Activated T-helper 17 cell treated with anti-CD3 and anti-CD28 coated beads, Interleukin-2, amount 50 U/mL, for 72 hours (primary cell): ENCODE measurements around the gene VAC14. TPM values are rescaled to one million over a fixed set of nuclear protein-coding genes. Genes with fewer than 3 reads are reported as not detected.
A peak's percentile ranks its signal among the peaks of the same experiment; 100 is the strongest.
"Not testable (repeated sequence)": the region's sequence is repeated elsewhere in the genome, so short reads cannot be mapped to it uniquely, and the experiment has no call there.

ENCODE experiments used
- ATAC-seq: fragments of 150-1000 bp; cut with Tn5 transposase; replicated peaks from 2 replicates; pipeline ENCODE4 v1.10.0; 2021; ENCODE audit warnings: mild to moderate bottlenecking, moderate library complexity
- H3K27ac Mint-ChIP-seq: one replicate; pipeline ENCODE4 v1.8.0; 2022; ENCODE audit warnings: mixed read lengths
- H3K27me3 Mint-ChIP-seq: one replicate; pipeline ENCODE4 v1.8.0; 2022; ENCODE audit warnings: mixed read lengths
- H3K36me3 Mint-ChIP-seq: one replicate; pipeline ENCODE4 v1.8.0; 2022; ENCODE audit warnings: low read depth, mild to moderate bottlenecking, mixed read lengths
- H3K4me1 Mint-ChIP-seq: one replicate; pipeline ENCODE4 v1.8.0; 2022; ENCODE audit warnings: mixed read lengths
- H3K4me3 Mint-ChIP-seq: one replicate; pipeline ENCODE4 v1.8.0; 2022; ENCODE audit warnings: mild to moderate bottlenecking, mixed read lengths
- H3K9me3 Mint-ChIP-seq: one replicate; pipeline ENCODE4 v1.8.0; 2022; ENCODE audit warnings: mixed read lengths
- total RNA-seq, 2 donors: library from RNA; stranded (reverse); gene quantifications; one replicate each; pipeline ENCODE4 v1.2.3, GENCODE V29; 2022

The VAC14 gene
- total RNA-seq, 2 donors from 2014 or later: 22.4 to 34.9 TPM

DNA sequence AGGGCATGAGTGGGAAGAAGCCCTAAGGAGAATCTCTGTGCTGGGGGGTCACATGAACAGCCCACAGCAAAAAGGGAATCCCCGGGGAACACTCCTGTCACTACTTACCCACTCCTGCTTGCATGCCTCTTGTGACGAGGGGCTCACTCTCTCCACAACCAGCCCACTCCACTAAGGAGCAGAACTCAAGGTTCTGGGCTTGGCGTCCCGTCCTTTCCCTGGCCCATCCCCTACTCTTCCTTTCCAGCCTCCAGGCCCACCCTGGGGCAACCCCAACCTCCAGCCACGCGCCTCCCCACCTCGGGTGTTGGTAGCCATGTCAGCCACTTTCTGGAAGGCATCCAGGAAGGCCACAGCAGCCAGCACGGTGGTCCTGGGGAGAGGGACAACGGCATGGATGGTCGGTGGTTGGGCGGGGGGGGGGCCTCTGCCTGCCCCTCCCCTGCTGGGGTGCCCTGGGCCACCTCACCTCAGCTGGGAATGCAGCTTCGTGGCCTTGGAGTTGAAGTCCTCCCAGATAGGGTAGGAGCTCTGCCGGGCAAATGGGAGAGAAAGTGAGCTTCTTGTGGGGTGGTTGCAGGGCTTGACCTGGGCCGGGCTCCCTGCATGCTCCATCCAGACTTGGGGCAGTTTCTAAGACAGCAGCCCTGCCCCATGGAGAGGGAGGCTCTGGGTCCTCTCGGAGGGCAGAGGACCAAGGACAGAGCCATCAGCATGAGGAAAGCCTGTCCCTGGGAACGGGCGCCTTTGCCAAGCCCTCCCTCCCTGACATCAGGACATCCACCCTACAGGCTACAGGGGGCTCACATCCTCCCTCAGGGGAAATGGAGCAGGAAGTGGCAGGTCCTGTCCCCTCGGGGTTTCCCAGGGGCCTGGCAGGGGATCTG, 120.2 kb downstream of the VAC14 start:
- Mint-ChIP-seq H3K4me3 (no peak overlapping the region), H3K27ac (no peak overlapping the region), H3K27me3 (no peaks in the 10 kb centered on the region), H3K4me1 (no peaks in the 10 kb centered on the region), H3K9me3 (no peaks in the 10 kb centered on the region), H3K36me3 (no peaks in the 10 kb centered on the region)
- no peak for ATAC-seq

DNA sequence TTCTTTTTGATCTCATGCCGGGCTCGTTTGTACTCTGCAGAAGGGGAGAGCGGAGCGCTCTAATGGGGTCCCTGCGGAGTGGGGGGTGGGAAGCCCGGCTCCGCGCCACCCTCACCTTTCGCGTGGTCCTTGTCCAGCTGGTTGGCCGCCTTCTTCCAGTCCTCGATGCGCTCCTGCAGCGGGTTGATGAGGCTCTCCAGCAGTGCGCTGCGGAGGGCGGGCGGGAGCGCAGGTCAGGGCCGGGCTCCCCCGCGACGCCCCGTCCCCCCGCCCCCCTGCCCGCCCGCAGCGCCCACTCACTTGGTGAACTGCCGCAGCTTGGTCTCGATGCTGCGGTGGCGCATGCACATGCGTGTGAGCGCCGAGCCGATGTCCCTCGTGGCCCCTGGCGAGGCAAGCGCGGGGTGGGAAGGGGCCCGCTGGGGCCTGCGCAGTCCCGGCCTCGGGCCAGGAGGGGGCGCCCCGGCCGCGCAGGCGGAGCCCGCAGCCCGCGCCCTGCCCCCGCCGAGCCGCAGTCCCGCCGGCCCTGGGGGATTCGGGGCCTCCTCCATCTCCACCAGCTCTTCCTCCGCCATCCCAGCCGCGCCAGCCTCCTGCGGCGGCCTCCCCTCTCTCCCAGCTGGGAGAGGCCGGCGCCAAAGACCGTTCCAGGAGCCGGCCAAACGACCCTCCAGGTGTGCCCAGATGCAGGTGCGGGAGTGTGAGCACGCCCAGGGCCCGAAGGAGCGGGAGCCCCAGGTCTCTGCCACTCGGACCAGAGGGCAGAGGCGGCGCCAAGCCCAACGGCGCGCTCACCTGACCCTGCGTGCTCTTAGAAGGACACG, 121.1 kb downstream of the VAC14 start:
- H3K27me3 Mint-ChIP-seq: no peaks in the 10 kb centered on the region
- H3K4me1 Mint-ChIP-seq: no peaks in the 10 kb centered on the region
- no peaks in the 10 kb centered on the region for H3K36me3 Mint-ChIP-seq
- H3K9me3 Mint-ChIP-seq: no peaks in the 10 kb centered on the region
- no peak overlapping the region for H3K27ac Mint-ChIP-seq
- ATAC-seq: peak; percentile 37
- no peak overlapping the region for H3K4me3 Mint-ChIP-seq

DNA sequence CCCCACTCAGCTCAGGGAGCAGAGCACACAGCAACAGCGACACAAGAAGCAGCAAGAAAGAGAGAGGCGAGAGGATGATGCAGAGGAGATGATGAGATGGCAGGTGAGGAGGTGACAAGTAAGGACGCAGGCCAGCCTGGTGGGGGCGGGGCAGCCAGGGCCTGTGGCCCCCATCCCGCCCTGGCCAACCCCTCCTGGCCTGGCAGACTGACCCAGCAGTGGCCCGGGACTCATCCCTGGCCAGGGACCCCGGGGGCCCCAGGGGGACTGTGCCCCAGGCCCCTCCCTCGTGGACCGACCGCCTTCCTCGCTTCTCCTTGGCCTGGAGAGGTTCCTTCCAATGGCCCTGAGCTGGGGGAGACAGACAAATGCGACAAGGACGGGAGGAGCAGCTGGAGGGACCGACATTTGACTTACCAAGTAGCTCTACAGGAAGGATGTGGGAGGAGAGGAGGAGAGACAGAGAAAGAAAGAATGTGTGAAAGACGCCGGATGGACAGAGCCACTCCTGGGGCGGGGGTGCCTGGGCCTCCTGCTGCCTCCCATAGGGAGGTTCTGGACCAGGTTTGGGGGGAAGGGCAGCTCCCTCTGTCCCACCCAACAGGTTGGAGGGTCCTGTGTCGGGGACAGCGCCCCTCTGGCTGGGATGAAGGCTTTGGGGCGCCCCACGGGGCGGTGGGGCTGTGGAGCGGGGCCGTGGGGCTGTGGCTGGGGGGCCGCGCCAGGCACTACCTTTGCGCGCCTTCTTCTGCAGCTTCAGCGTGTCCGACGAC, 121.9 kb downstream of the VAC14 start:
- Mint-ChIP-seq H3K36me3 (no peaks in the 10 kb centered on the region), H3K4me3 (no peak overlapping the region), H3K27me3 (no peaks in the 10 kb centered on the region), H3K4me1 (no peaks in the 10 kb centered on the region), H3K9me3 (no peaks in the 10 kb centered on the region), H3K27ac (no peak overlapping the region)
- ATAC-seq: no peak

DNA sequence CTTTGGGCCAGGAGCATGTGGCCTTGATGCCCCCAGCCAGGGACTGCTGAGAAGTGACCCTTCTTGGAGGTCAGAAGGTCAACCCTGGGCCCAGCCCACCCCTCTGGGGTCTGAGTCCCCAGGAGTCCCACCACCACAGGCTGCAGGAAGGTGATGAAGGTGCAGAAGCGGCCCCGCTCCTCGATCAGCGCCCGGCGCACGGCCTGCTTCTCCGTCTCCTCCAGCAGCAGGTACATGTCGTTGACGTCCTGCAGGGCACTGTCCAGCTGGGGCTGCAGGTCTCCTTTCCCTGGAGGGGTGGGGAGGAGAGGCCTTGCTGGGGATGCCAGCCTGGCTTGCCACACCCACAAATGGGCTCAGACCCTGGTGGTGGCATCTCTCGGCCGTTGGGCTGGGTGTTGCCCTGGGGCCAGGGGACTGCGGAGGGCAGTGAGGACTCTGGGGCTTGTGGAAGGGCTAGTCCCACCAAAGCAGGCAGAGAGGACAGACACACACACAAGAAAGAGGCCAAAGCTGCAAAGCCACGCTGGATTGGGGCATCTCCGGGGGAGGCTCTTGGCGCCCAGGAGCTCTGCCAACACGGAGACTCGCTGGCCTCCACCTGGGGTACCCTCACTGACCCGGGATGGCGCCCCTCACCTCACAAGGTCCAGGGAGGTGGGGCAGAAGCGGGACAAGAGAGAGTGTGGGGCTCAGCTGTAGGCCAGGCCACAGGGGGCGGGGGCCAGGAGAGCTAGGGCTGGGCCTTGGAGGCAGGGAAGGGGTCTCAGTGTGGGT, 122.6 kb downstream of the VAC14 start:
- ATAC-seq: no peak
- Mint-ChIP-seq H3K4me1 (no peaks in the 10 kb centered on the region), H3K36me3 (no peaks in the 10 kb centered on the region), H3K9me3 (no peaks in the 10 kb centered on the region), H3K4me3 (no peak overlapping the region), H3K27me3 (no peaks in the 10 kb centered on the region), H3K27ac (no peak overlapping the region)

DNA sequence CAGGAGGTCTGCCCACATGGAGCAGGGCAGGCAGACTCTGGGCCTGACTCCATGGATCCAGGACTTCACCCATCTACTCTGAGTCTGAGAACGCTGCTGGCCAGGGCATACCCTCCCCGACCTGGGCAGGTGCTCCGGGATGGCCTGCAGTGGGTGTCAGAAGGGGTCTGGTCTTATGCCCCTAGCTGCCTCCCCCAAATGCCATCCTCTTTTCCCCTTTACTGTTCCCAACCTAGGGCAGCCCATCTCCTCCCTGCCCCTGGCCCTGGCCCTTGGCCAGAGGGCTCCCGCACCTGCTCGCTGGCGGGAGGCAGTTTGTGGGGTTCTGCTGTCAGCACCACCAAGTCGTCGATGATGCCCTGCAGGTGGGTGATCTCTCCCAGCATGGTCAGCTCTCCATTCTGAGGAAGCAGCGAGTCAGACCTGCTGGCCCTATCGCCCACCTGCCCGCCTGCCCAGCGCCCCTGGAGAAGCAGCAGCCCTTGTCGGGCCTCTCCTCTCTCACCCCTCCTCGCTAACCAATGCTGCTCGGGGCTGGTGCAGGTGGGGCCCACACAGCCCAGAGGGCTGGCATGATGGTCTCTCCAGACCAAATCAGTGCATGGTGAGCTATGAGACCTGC, 123.3 kb downstream of the VAC14 start:
- Mint-ChIP-seq H3K27ac (no peak overlapping the region), H3K9me3 (no peaks in the 10 kb centered on the region), H3K36me3 (no peaks in the 10 kb centered on the region), H3K4me3 (no peak overlapping the region), H3K4me1 (no peaks in the 10 kb centered on the region), H3K27me3 (no peaks in the 10 kb centered on the region)
- no peak for ATAC-seq

DNA sequence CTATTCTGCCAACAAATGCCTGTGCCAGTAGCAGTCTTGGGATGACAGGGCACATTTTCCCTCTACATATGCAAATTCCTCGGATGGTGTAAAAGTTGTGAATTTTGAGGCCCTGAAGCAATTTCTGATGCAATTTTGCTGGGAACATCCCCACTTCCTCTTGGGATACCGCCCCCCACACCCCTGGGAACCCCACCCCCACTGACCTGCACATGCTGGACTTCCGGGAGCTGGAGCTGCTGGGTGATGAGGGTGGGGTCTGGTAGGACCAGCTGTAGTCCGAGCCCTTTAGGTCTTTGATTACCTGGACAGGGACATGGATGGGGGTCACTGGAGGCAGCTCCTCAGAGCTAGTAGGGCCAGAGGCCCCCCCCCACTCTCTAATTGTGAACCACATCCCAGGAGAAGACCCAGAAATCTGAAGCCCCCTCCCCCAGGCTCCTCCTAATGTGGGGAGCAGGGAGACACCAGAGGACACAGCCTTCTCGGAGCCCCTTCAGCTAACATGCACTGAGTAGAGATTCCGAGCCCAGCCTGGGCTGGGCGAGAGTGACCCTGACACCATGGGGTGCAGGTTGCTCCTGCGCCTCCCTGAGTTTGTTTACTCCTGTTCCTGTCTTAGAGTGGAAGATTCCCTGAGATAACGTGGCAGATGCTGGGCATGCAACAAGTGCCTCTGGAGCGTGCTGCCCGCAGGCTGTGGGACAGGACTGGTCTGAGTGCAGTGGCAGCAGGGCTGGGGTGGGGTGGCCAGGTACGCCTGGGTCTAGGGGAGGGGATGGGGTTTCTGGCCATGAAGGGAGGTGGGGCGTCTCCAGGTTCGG, 124.1 kb downstream of the VAC14 start:
- no peaks in the 10 kb centered on the region for H3K27me3 Mint-ChIP-seq
- ATAC-seq: no peak
- H3K36me3 Mint-ChIP-seq: no peaks in the 10 kb centered on the region
- no peaks in the 10 kb centered on the region for H3K9me3 Mint-ChIP-seq
- no peak overlapping the region for H3K27ac Mint-ChIP-seq
- H3K4me1 Mint-ChIP-seq: no peaks in the 10 kb centered on the region
- no peak overlapping the region for H3K4me3 Mint-ChIP-seq

DNA sequence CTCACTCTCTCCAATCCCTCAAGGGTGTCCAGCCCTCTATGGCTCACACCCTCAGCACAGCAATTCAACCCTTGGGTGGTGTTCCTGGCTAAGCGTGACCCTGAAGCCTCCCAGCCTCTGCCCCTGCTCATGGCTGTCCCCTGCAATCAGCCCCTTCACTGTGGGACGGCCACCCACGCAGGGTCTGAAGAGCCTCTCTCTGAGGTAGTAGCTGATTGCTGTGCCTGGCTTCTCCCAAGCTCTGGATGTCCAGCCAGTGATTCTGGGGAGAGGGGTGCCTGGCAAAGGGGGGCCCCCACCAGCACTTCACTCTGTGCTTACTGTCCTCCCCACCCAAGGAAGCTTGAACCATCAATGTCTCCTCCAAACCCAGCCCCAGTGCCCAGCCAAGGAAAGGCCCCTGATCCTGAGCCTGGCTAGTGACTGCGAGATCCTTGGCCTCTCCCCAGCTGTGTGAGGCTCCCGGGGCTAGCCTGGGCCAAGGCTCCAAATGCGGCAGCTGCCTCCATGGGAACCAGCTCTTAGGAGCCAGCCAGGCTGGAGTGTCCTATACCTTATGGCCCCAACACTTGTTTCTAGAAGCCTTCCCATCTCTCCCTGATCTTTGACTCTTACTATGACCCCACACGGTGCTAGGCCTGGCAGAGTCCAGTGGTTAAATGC, 125.0 kb downstream of the VAC14 start:
- Mint-ChIP-seq H3K36me3 (no peaks in the 10 kb centered on the region), H3K9me3 (no peaks in the 10 kb centered on the region), H3K4me3 (no peak overlapping the region), H3K27me3 (no peaks in the 10 kb centered on the region), H3K27ac (no peak overlapping the region), H3K4me1 (no peaks in the 10 kb centered on the region)
- no peak for ATAC-seq

DNA sequence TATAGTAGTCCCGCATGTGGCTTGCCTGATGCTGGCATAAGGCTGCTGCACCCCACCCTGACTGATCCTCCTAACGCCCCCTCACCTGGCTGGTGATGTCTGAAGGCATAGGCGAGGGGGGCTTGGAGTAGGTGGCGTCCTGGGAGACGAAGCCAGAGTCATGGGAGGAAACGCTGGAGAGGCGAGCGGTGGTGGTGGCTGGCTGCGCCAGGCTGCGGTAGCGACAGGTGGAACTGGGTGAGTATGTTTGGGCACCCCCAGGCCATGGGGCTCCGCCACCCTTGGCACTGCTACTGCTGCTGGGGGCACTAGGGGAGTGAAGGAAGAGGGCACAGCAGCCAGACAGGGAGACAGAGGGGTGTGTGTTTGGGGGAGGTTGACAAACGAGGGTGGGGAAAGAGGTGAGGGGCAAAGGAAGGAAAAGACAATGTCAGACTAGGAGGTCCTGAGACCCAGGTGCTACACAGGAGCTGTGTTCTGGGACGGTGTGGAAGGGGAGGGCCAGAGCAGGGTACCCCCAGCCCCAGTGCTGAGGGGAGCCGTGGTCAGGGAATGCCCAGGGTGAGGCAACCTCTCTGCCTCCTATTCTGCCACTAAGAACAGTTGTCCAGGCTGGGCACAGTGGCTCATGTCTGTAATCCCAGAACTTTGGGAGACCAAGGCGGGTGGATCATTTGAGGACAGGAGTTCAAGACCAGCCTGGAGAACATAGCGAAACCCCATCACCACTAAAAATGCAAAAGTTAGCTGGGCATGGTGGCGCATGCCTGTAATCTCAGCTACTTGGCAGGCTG, 126.5 kb downstream of the VAC14 start:
- Mint-ChIP-seq H3K9me3 (no peaks in the 10 kb centered on the region), H3K4me1 (no peaks in the 10 kb centered on the region), H3K4me3 (no peak overlapping the region), H3K36me3 (no peaks in the 10 kb centered on the region), H3K27ac (no peak overlapping the region), H3K27me3 (no peaks in the 10 kb centered on the region)
- no peak for ATAC-seq

DNA sequence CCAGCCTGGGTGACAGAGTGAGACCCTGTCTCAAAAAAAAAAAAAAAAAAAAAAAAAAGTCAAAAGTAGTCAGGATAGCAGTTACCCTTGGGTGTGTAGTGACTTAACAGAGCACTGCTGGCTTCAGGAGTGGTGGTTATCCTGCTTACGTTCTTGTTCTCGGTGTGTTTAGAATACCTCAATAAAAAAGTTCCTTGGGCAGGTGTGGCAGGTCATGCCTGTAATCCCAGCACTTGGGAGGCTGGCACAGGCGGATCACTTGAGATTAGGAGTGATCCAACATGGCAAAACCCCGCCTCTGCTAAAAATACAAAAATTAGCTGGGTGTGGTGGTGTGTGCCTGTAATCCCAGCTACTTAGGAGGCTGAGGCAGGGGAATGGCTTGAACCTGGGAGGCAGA, 130.0 kb downstream of the VAC14 start:
- H3K27ac Mint-ChIP-seq, H3K27me3 Mint-ChIP-seq, ATAC-seq, H3K4me3 Mint-ChIP-seq, H3K36me3 Mint-ChIP-seq, H3K4me1 Mint-ChIP-seq, H3K9me3 Mint-ChIP-seq: not testable (repeated sequence)

DNA sequence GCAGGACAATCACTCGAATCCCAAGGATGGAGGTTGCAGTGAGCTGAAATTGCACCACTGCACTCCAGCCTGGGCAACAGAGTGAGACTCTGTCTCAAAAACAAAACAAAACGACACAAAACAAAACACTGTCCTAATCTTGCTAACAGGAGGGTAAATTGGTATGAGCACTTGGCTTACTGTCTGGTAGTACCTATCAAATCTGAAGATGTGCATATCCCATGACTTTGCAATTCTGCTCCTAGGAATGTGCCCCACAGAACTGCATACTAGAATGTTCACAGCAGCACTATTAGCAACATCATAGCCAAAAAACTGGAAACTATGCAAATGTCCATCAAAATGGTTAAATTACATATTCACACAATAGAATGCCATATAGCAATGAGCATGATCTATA, 130.8 kb downstream of the VAC14 start:
- Mint-ChIP-seq H3K4me1 (no peaks in the 10 kb centered on the region), H3K36me3 (no peaks in the 10 kb centered on the region), H3K27ac (no peak overlapping the region), H3K9me3 (no peaks in the 10 kb centered on the region), H3K27me3 (no peaks in the 10 kb centered on the region), H3K4me3 (no peak overlapping the region)
- no peak for ATAC-seq

DNA sequence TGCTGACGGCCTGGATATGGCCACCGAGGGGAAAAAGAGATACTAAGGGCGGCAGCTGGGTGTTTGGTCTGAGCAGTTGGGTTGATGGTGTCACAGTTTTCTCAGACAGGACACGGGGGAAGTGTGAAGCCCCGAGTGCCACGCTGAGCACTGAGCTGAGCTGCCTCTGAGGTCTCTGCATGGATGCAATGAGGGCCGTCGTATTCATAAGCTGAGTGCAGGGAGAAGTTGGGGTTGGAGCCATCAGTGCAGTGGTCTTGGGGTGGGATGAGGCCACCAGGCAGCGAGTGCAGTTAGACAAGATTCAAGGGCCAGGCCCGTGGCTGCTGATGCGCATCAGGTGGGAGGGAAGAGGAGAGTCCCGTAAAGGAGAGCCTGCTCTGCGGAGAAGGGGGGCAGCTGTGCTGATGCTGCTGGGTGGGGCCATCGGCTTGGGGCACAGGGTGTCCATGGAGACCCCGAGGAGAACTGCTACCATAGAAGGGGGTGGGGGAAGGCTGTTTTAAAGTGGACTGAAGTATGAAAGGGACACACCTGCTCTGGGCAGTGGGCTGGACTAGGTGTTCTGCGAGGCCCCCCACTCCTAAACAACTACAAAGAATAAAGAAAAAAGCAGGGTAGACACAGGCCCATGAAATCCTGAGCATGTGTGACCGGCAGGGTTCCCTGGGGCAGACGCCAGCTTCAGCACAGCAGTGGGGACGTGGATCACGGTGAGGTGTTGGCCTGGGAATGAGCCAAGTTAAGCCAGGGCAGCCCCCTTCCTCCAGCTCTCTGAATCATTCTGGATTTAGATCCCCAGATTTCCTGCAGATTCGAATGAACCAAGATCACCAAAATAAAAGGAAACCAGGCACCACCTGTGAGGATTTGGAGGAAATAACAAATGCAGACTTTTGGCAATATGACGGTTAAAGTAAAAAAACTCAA, 134.9 kb downstream of the VAC14 start:
- H3K4me1 Mint-ChIP-seq: no peaks in the 10 kb centered on the region
- H3K36me3 Mint-ChIP-seq: no peaks in the 10 kb centered on the region
- no peaks in the 10 kb centered on the region for H3K27me3 Mint-ChIP-seq
- no peak overlapping the region for H3K4me3 Mint-ChIP-seq
- ATAC-seq: no peak
- no peaks in the 10 kb centered on the region for H3K9me3 Mint-ChIP-seq
- H3K27ac Mint-ChIP-seq: no peak overlapping the region
